HG03521 (cell line): ENCODE measurements around the gene MT1F.

ENCODE experiments used
- ATAC-seq: cut with Tn5 transposase; IDR thresholded peaks from one replicate; pipeline ENCODE4 v1.9.1; 2021; ENCODE audit warnings: mild to moderate bottlenecking, moderate library complexity; ENCODE audit not compliant: unreplicated experiment

Gene MT1F

DNA sequence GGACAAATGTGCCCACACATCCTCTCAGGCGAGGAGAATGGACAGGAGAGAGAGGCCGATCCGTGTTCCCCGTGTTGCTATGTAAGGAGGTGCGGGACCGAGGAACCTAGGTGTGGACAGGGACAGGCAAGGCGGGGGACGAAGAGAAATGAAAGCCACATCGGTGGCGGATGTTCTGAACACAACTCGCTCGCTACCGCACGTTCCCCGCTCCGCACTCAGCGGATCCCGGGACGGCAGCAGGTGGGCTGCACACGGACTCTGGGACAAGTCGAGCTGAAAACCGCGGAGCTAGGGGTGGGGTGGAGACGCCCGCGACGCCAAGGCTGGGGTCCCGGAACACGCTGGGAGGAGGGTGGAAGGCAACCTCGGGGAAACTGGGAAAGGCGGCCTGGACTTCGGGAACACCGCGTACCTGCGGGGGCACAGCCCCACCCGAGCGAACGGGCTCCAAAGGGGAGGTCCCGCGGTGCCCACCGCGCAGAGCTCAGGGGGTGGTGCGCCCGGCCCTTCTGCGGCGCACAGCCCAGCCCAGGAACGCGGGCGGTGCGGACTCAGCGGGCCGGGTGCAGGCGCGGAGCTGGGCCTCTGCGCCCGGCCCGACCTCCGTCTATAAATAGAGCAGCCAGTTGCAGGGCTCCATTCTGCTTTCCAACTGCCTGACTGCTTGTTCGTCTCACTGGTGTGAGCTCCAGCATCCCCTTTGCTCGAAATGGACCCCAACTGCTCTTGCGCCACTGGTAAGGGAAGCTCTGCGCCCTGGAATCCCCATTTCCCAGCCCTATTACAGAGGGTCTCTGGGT, 32.4 kb upstream of the MT1F start, which contains the start of gene MT1E:
Gene MT1E, plus strand, starts transcription at position 642 of the 803 bp plus-strand sequence. Its CDS starts 71 bp downstream, at position 713.
- peak; percentile 55 for ATAC-seq

- no peak for ATAC-seq
These were observed 31.7 kb upstream of the MT1F start for GRCh38 chr16:56625943-56626654.

DNA sequence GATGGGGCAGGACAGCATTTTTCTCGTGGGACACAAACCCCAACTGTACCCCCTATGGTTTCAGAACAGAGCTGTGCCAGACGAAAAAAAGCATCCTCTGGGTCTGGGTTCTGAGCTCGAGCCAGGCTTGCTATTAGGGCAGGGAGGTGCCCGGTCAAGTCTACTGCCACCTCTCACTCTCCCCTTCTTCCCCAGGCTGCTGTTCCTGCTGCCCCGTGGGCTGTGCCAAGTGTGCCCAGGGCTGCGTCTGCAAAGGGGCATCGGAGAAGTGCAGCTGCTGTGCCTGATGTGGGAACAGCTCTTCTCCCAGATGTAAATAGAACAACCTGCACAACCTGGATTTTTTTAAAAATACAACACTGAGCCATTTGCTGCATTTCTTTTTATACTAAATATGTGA, 31.1 kb upstream of the MT1F start:
- no peak for ATAC-seq

DNA sequence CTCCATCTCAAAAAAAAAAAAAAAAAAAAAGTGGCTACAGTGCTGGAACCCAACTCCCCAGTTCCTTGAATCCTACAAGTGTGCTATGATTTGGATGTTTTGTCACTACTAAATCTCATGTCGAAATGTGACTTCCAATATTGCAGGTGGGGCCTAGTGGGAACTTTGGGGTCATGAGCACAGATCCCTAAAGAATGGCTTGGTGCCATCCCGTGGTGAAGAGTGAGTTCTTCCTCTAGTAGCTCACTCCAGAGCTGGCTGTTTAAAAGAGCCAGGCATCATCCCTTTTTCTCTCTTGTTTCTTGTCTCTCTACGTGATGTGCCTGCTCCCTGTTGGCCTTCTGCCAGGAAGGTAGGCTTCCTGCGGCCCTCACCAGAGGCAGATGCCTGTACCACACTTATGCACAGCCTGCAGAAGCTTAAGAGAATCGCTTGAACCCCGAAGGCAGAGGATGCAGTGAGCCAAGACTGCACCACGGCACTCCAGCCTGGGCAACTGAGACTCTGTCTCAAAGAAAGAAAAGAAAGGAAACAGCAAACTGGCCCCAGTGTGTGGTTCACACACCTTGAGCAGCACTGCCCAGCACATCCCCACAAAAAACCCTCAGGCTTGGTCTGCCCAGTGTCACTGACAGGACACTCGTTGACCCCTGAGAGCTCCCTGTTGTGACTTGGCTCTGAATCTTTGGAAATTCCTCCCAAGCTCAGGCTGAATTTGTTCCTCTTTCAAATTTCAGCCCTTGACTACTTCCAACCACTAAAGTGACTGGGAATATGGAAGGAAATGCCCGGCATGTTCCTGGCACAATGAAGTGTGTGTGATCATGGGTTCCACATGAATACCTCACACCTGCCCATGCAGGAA, 29.0 kb upstream of the MT1F start:
- no peak for ATAC-seq

DNA sequence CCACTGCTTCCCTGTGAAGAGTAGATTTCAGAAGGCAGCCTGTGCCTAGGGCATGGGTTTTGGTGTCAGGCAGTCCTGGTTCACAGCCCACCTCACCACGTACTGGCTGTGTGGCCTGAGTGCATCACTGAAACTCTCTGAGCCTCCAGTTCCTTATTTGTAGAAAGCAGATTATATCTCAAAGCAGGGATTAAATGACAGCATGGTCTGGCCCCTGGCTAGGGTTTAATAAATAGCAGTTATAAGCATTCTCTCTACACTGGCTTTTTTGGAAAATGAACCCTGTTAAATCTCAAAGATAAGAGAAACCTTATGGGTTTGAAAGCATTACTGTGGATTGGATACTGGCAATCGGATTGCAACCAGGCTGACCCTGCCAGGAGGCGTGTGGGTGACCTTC, 28.2 kb upstream of the MT1F start:
- ATAC-seq, result no peak

GRCh38 chr16:56630134-56630533, 27.6 kb upstream of the MT1F start:
- peak; percentile 57 for ATAC-seq

- no peak for ATAC-seq
These were observed 26.6 kb upstream of the MT1F start for GRCh38 chr16:56631197-56631596.

GRCh38 chr16:56631832-56632155, 26.0 kb upstream of the MT1F start:
- no peak for ATAC-seq

- no peak for ATAC-seq
These were observed 25.5 kb upstream of the MT1F start, which contains the start of gene MT1M for GRCh38 chr16:56632156-56632847. Gene MT1M, plus strand, starts transcription at chr16:56632659. Its CDS starts 73 bp downstream, at chr16:56632732.

GRCh38 chr16:56632848-56633365, 24.9 kb upstream of the MT1F start:
- ATAC-seq, result no peak

DNA sequence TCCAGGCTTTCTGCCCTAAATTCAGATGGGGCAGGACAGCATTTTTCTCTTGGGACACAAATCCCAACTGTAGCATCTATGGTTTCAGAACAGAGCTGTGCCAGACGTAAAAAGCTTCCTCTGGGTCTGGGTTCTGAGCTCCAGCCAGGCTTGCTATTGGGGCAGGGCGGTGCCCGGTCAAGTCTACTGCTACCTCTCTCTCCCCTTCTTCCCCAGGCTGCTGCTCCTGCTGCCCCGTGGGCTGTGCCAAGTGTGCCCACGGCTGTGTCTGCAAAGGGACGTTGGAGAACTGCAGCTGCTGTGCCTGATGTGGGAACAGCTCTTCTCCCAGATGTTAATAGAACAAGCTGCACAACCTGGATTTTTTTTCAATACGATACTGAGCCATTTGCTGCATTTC, 24.2 kb upstream of the MT1F start:
- no peak for ATAC-seq

GRCh38 chr16:56634715-56635440, 22.9 kb upstream of the MT1F start:
- ATAC-seq, result no peak

GRCh38 chr16:56635441-56635967, 22.3 kb upstream of the MT1F start:
- no peak for ATAC-seq

GRCh38 chr16:56636616-56637413, 20.9 kb upstream of the MT1F start:
- no peak for ATAC-seq

GRCh38 chr16:56637814-56638750, 19.7 kb upstream of the MT1F start, which contains the start of gene MT1A:
Gene MT1A, plus strand, starts transcription at chr16:56638666. Its CDS starts 73 bp downstream, at chr16:56638739.
- ATAC-seq, result no peak

GRCh38 chr16:56639045-56639444, 18.7 kb upstream of the MT1F start:
- ATAC-seq, result no peak

DNA sequence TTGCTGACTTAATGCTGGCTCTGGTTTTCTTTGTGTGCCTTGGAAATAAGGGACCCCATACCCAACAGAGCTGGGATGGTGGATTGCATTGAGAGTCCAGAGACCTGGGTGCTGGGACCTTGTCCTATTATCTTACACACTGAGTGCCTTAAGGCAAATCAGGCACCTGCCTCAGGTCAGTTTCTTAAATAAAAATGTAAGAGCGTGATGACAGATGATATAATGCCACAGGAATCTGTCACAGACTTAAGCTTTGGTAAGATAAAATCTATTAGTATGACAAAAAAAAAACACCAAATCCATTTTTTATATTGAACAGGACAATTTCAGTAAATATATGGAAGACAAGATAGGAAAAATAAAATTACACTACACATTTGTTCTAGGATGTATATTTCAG, 17.7 kb upstream of the MT1F start:
- ATAC-seq, result no peak

DNA sequence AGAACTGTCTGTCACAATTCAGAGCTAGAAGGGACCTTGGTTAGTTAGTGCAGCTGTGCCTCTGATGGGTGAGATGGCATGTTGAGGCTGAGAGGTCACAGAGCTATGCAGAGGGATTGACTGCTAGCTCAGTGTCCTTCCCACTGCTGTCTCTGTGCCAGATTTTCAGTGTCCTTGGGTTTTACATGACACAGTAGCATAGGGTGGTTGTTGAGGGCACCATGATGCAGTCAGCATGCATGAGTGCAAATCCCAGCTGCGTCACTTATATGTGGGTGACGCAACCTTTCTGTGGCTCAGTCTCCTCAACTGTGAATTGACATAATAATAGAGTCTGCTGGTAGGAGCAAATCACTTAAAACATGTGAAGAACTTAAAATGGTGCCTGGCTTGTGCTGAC, 16.6 kb upstream of the MT1F start:
- ATAC-seq, result no peak
